Effector CD4-positive, alpha-beta T cell (primary cell): Measurements from ENCODE around the gene KCNT2.
"Not testable (repeated sequence)": the region's sequence is repeated elsewhere in the genome, so short reads cannot be mapped to it uniquely, and the experiment has no call there.

ENCODE experiments used
- DNase-seq: peaks from one replicate; pipeline ENCODE4 v3.0.0-alpha.2; 2020

KCNT2 gene

DNA sequence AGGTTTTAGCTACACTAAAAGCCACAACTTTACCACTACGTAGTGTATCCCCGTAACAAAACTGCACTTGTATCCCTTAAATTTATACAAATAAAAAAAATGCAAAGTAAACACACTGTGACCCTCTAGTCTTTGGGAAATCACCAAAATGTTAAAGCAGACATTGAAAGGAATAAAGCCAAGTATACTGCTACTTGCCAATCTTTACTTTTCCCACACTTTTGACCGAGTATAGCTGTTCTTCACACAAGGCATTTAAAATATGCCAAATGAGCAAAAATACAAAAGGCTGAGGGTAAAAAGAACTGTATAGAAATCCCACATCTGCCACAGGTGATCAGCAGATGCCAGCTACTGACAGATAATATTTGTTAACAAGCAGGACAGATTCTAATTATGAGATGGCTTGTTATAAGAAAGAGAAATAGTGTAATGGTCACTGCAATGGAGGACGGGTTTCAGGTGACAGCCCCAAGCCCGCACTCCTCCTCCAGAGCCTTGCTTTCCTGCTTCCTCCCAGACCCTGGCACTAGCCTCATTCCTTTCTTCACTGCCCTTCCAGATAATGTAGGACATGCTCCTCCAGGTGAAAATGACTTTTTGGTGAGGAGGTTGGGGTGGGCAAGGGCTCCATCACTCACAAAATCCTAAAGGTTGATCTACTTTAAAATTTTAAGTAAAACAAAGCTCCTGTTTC, 18.1 kb downstream of the KCNT2 start:
- DNase-seq: no peak

DNA sequence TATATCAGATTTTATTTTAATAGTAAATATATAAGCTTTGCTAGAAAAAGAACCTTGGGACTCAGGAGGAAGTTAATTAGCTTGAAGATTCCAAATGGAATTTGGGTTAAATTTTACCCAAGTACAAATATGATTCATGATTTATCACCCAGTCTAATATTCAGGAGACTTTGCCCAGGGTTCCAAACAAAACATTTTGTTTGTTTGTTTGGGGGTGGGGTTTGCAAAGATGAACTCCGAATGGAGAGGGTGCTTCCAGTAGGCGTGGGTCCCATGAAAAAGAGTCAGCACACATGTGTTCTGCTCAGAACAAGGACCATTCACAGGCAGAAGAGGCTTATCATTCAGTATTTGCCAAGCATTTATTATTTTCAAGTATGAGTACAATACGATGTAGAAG, 23.5 kb downstream of the KCNT2 start:
- DNase-seq: no peak

DNA sequence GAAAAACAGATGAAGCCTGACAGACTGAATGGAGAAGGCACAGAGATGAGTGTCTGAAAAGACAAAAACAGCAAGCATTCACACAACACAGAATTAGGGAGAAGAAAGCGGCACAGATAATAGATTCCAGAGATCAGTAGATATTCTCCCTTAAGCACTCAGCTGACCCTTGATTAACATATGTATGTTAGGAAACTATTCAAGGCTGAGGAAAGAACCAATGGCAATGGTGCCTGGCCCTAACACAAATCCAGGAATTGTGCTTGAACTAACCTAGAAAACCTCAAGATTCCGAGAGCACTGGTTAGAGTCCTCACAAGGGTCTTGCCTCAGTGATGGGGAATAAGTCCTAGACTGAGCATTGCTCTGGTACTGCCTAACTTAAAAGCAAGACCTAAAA, 30.9 kb downstream of the KCNT2 start:
- no peak for DNase-seq

DNA sequence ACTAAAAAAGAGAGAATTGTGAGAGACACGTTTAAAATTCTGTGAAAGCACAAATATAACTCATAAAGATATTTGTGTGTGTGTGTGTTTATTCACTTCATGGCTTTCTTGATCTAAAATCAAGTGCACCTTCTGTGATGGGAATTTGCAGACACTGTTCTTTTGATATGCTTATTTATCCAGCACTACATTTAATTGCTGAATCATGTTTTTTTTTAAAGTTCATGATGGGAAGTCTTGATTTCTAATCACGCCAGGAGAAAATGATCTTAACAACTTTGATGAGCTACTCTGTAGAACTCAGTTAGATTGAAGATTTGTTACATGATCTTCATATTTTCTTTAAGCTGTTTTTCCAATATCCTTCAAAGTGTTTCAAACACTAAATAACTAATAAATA, 35.0 kb downstream of the KCNT2 start:
- no peak for DNase-seq

DNA sequence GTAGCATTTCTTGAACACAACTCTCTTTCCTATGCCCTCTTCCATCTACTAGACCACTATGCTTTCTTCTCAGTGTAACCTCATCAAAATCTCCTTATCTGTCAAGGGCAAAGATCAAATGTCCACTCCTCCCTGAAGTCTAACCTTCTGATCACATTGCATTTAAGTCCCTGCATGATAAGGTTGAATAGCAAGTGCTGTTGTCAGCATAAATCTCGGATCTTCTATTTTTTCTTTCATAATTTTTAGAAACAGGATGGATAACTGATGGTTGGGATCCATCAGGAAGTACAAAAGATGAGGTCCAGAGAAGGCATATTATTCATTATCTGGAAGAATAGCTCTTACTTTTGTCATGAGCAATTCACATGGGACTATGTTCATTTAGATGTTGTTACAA, 41.0 kb downstream of the KCNT2 start:
- no peak for DNase-seq

DNA sequence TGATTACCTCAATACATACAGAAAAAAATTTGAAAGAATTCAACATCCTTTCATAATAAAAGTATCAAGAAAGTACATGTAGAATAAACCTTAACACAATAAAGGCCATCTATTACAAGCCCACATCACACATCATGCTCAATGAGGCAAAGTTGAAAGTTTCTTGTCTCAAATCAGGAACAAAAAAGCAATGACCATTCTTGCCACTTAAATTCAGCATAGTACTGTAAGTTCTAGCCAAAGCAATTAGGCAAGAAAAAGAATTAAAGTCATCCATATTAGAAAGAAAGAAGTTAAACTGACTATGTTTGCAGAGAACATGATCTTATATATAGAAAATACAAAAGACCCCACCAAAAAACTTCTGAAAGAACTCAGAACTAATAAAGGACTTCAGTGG, 44.5 kb downstream of the KCNT2 start:
- no peak for DNase-seq

DNA sequence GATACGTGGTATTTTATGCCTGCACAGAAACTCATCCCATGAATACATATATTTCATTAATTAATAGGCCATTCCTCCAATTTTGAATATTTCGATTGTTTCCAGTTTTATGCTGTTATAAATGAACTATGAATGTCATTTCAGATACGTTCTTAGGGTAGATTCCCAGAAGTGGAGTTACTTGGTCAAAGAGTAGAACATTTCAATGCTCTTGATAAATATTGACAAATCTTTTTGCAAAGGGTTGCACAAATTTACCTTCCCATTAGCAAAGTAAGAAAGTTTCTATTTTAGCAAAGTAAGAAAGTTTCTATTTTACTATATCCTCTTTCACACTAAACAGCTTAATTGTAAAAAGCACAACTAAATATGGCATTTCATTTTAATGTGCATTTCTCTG, 48.9 kb downstream of the KCNT2 start:
- DNase-seq: no peak

DNA sequence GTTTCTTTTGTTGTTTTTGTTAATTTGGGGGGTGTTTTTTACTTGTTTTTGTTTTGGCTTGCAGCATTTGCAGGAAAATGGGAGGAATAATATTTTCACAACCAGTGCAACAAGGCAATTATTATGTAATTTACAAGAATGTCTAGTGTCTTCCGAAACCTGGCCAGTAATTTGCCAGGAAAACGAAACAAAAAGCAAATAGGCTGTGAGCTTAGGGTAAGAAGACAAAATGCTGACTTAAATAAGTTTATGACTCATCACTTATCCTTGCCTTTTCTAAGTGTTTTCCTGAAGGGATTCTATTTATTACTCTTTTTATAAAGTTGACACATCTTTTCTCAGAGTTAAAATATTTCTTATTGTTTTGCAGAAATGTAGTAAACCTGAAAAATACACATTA, 49.8 kb downstream of the KCNT2 start:
- DNase-seq: no peak

DNA sequence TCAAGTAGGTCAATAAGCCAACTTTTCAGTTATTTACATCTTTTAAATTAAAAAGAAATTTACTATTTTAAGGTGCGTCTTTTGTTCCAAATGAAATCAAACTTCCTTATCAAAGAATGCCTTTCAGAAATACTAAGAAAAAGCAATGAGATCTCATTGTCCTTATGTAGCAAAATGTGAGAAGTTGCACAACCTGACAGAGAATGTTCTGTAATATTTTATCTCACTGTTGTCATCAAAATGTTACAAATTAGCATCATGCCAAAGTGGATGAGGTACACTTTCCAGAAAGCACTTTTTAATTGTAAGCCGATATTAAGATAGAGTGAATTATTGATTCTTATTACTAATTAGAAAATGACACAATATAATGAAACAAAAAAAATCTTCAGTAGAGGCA, 50.4 kb downstream of the KCNT2 start:
- no peak for DNase-seq

DNA sequence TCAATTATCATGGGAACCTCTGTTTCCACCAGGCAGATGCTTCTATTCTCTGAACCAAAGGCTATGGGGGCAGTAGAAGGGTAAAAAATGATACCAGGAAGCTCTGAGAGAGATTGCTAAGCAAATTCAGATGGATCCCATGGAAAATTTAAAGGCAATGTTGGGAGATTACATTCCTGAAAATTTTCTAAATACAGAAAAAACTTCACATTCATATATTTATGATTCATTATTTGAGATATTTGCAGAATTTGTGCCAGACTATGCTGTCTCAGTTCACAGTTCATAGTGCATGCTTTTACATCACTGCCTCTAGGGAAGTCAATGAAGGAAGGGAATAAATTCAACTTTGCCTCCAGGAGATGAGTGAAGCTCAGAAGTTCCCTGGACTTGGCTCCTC, 57.5 kb downstream of the KCNT2 start:
- DNase-seq: no peak

DNA sequence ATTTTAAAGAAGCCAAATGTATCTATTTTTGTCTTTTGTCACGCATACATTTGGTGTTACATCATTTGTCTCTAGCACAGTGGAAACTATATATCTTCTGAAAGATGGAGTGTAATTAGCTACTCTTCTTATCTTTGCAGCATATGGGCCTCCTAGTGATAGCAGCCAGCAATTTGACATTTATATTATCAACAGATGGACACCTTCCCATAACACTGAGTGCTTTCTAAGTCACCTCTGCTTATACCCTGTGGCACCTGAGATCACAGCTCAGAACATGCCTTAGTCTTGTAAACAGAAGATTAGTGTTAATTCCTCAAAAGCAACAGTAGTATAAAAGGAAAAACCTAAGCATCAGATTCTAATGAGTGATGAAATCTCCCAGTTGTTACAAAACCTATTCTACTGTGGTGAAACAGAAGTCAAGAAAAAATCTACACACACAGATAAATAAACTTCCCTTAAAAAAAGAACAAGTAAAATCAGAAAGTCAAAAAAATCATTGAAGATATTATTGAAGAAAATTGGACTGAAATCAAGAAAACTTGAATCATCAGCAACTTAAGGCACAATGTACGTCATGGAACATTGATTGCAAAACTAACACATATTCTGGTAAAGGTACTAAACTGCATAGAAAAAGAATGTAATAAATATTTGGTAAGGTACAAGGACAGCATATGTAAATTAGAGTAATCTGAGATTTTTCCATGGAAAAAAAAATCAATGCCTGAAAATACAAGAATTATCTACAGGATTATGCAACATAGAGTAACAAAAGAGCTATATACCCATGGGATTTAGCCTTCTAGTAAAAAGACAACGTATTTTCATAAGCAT, 61.7 kb downstream of the KCNT2 start:
- no peak for DNase-seq

DNA sequence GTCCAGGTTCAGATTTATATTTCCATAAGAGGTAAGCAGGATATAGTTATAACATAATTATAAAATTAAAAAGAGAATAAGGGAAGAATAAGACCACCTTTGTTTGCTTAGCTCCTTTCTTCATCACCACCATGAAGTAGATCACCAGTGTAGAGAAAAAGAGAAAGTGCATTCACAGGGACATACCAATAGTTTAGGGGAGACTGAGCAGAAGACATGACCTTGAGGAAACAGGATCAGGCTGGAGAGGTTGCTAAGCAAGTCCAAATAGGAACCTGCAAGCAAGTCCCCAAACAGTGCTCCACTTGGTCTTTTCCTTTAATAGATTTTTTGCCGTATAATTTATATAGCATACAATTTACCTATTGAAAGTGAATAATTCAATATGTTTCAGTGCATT, 63.0 kb downstream of the KCNT2 start:
- DNase-seq: no peak

DNA sequence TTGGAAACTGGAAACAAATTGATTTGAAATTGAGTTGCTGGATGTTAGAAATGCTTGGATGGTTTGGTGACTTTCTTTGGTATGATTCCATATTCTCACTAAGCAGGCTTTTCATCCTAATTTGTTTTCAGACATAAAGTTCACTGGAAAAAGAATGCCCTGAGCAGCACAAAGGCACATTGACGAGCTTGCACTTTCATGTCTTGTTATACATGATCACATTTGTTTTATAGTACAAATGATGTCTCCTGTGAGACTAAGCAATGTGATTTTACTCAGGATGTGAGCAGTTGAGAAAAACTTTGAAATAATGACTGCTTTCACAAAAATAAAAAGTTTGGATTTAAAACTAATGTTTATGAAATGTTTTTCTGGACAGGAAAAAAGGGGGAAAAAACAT, 63.6 kb downstream of the KCNT2 start:
- no peak for DNase-seq

DNA sequence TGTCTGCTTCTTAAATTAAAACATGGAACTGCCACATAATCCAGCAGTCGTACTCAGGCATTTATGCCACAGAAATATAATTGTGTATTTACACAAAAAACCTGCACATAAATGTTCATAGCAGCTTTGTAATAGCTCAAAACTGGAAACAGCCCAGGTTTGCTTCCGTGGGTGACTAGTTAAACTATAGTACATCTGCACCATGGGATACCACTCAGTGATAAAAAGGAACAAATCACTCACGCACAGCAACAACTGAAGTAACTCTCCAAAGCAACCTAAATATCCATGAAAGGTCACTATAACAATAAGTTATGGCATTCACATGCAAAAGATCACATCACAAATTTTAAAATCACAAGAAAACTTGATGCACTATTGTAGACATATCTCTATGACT, 64.4 kb downstream of the KCNT2 start:
- DNase-seq: no peak

DNA sequence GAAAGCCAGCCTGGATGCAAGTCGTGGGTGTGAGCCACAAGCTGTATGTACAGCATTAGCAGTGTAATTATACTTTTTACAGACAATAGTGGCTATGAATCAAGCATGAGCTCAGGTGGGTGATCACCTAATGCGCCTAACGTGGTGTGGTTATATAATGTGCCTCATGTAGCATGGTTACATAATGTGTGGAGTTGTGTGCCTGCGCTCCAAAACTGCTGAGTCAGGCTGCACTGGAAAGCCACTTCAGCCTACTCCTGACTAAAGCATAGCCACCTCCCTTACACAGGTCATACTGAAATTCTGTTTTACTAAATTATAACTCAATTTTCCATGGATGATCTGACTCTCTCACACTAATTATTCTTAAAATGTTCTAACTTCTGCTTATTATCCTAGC, 69.8 kb downstream of the KCNT2 start:
- no peak for DNase-seq

DNA sequence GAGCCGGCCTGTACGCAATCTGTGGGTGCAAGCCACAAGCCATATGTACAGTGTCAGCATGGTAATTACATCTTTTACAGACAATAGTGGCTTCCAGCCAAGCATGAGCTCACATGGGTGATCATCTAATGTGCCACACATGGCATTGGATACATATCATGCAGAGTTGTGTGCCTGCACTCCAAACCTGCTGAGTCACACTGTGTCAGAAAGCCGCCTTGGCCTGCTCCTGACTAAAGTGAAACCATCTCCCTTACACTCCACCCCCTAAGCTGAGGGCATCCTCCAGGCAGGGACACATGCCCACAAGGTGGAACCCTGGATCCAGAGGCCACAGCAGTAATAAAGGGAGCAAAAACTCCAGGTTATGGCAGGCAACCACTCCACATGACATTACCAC, 72.5 kb downstream of the KCNT2 start:
- DNase-seq: no peak

DNA sequence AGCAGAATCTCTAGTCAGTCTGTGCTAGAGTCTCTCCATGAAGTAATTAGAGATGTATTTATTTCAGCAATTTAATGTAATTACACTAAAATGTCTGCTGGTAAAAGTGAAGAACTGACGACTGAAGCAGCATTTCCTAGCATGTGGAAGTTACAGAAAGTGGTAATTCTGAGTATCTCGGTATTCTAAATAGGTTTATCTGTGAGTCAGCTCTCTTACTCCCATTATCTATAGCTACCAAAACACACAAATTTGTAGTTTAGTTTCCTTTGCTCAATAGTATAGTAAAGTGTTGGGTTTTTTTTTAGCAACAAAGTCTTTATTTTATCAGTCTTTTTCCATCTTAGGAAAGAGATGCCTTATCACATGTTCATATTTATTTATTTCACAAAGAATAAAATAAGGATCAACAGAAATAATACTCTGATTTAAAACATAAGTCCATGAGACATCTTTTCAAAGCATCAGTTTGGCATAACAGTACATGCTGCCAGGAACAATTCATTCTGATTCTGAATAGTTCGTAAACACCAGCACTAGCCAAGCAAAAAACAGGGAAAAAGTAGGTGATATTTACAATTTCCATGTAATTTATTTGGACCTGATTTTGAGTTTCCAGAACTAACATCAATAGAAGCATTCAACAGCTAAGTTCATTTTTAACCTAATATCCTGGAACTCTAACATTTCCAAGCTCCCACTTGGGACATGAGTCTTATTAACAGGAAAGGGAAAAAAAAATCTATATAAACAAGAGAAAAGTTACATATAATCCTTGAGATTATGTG, 76.3 kb downstream of the KCNT2 start:
- no peak for DNase-seq

DNA sequence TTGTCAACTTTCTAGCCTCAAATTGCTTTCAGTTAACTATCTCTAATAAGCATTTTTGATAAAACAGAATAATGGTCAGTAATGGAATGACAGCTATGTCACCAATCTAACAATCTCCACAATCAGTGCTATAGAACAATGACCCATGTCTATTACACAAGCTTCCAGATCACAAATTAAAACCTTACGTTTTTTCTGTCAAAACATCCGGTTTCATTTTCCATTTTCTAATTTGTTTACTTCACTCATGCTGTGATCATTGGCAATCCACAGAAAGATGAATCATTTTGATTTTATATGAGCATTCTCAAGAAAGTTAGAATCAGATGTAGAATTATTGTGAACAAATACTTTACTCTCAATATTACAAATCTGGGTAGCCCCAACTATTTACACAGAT, 80.3 kb downstream of the KCNT2 start:
- no peak for DNase-seq

DNA sequence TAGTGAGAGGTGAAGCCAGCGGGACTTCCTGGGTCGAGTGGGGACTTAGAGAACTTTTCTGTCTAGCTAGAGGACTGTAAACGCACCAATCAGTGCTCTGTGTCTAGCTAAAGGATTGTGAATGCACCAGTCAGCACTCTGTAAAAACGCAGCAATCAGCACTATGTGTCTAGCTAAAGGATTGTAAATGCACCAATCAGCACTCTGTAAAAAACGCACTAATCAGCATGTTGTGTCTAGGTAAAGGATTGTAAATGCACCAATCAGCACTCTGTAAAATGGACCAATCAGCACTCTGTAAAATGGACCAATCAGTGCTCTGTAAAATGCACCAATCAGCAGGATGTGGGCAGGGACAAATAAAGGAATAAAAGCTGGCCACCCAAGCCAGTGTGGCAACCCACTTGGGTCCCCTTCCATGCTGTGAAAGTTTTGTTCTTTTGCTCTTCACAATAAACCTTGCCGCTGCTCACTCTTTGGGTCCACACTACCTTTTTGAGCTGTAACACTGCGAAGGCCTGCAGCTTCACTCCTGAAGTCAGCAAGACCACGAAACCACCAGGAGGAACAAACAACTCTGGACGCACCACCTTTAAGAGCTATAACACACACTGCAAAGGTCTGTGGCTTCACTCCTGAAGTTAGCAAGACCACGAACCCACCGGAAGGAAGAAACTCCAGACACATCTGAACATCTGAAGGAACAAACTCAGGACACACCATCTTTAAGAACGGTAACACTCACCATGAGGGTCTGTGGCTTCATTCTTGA, 85.5 kb downstream of the KCNT2 start:
- not testable (repeated sequence) for DNase-seq

DNA sequence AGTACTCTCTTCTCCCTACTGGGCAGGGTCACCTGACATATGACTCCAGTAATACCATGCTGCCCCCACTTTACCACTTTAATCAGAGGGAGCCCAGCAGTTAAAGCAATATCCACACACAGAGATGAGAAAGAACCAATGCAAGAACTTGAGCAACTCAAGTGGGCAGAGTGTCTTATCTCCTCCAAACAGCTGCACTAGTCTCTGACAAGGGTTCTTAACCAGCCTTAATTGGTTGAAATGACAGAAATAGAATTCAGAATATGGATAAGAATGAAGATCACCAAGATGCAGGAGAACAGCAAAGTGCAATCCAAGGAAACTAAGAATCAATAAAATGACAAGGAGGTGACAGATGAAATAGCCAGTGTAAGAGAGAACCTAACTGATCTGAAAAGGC, 91.0 kb downstream of the KCNT2 start:
- no peak for DNase-seq

DNA sequence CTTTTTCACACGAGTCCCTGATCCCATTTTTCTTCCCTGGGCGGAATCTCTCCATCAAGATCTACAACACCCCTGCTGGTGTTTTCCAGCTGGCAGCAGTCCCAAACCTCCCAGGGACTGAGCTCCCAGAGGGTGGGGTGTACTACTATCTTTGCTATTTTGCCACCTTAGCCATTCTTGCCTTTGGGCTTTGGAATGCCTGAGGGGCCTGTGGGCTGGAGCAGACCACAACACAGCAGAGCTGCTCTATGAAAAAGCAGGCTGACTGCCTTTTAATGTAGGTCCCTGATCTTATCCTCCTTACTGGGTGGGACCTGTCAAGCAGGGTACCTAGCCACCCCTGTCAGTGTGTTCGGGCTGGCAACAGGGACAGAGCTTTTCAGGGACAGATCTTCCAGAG, 91.9 kb downstream of the KCNT2 start:
- no peak for DNase-seq

DNA sequence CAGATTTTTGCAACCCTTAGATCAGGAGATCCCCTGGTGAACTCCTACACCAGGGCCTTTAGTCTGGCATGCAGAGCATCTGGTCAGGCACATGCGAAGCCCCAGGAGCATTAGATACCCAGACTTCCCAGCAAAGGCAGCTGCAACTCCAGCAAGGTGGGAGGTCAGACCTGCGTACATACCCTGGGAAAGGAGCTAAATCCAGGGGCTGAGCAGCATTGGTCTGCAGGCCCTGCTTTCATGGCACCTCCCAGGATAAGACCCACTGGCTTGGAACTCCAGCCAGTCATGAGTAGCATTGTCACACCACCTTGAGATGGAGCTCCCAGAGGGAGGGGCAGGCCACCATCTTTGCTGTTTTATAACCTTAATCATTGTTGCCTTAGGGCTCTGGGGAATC, 92.3 kb downstream of the KCNT2 start:
- no peak for DNase-seq

DNA sequence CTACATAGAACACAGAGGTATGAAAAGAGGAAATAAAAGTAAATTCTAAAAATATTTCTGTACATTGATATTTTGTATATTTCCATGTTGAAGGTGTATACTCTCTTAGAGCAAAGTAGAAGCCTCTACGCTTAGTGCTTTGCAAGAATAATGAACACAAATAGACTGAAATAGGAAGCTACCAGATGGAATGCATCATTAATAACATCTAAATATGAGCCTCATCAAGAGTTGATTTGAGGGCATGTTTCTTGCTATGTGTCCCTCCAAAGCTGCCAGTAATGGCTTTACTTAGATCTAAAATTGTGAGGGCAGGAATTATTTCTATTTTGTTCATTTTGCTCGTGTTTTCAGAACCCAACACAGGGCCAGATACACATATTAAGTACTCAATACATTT, 94.4 kb downstream of the KCNT2 start:
- DNase-seq: no peak
